Measurements from ENCODE around the gene ABCC12. TPM values are rescaled to one million over a fixed set of nuclear protein-coding genes. Genes with fewer than 3 reads are reported as not detected.
A peak's percentile ranks its signal among the peaks of the same experiment; 100 is the strongest.

Gene ABCC12
- polyA plus RNA-seq, 2 of the 4 experiments (the other 2 are of a cell fraction): 0.23 TPM; not detected in 1

- ChIA-PET POLR2A (no interaction called here), CTCF (interaction anchor here (0.8 to 1.6 kb wide), 7 partner anchors 7 to 55 kb away, joined by 3 to 5 read pairs (median 4); no protein-coding TSS in a partner anchor)
- 70% methylated on average over 9 of the region's 9 CpGs for WGBS (ENCODE audit: missing lambda C conversion rate)
- ATAC-seq (no peak), DNase-seq (ENCODE audit: low read depth in 1 of 2, low spot score in 1 of 2) (no peak), FAIRE-seq (no peak)
- no peaks in the 10 kb centered on the region for H3K4me1 ChIP-seq
- H3K4me2 ChIP-seq: no peak overlapping the region
- no peak overlapping the region for H3K27ac ChIP-seq
- no peaks in the 10 kb centered on the region for H3K9me3 ChIP-seq
- no peak overlapping the region for H3K4me3 ChIP-seq
- TF ChIP-seq EHF (CRISPR knock-in tag; IDR thresholded peaks at IDR 0.05): no peak
- no peak for TF ChIP-seq TP53 (CRISPR knock-in tag; IDR thresholded peaks at IDR 0.05)
- no peak for TF ChIP-seq ATOH8 (CRISPR knock-in tag; IDR thresholded peaks at IDR 0.05; ENCODE audit: low read depth)
- no peak for TF ChIP-seq ELK1 (IDR thresholded peaks at IDR 0.05; ENCODE audit: low read depth, low read length)
- no peak for TF ChIP-seq ESRRA (IDR thresholded peaks at IDR 0.05; ENCODE audit: borderline replicate concordance, low read length)
- TF ChIP-seq SMC3 (IDR thresholded peaks at IDR 0.05): no peak
- no peak for TF ChIP-seq ZNF302 (CRISPR knock-in tag; IDR thresholded peaks at IDR 0.05)
- TF ChIP-seq BCL3 (IDR thresholded peaks at IDR 0.05): no peak
- no peak for TF ChIP-seq HMGXB4 (CRISPR knock-in tag; IDR thresholded peaks at IDR 0.05; ENCODE audit: borderline replicate concordance)
- TF ChIP-seq CHD2 (IDR thresholded peaks at IDR 0.05; ENCODE audit: low read length, partially characterized antibody): no peak
- no peak for TF ChIP-seq KDM1A (IDR thresholded peaks at IDR 0.05; ENCODE audit: low read depth)
- no peak for TF ChIP-seq JUNB (IDR thresholded peaks at IDR 0.05)
- TF ChIP-seq USF2 (IDR thresholded peaks at IDR 0.05): no peak
- no peak for TF ChIP-seq CBX2 (IDR thresholded peaks at IDR 0.05; ENCODE audit: borderline replicate concordance, low read depth)
- no peak for TF ChIP-seq JUN (IDR thresholded peaks at IDR 0.05)
- no peak for TF ChIP-seq GATA3 (IDR thresholded peaks at IDR 0.05; ENCODE audit: borderline replicate concordance)
- no peak for TF ChIP-seq RNF2 (IDR thresholded peaks at IDR 0.05; ENCODE audit: borderline replicate concordance, low read depth)
- no peak for TF ChIP-seq MAX (IDR thresholded peaks at IDR 0.05)
These were observed 46.3 kb downstream of the ABCC12 start for GRCh38 chr16:48109475-48109874.

GRCh38 chr16:48106446-48106845 lies 49.3 kb downstream of the ABCC12 start:
- Histone ChIP-seq H3K4me1 (no peaks in the 10 kb centered on the region), H3K9me3 (no peaks in the 10 kb centered on the region), H3K4me3 (no peak overlapping the region), H3K4me2 (no peak overlapping the region), H3K27ac (peak overlapping the region in 1 of 2 experiments; percentile 31; a peak in 1 of 6 replicates)
- FAIRE-seq (no peak), DNase-seq (ENCODE audit: low read depth in 1 of 2, low spot score in 1 of 2) (no peak), ATAC-seq (no peak)
- no peak for TF ChIP-seq EHMT2 (IDR thresholded peaks at IDR 0.05; ENCODE audit: low read depth)
- TF ChIP-seq NFE2L2 (conservative IDR thresholded peaks at IDR 0.05; ENCODE audit: low read length): no peak
- no peak for TF ChIP-seq EHF (CRISPR knock-in tag; IDR thresholded peaks at IDR 0.05)
- no peak for TF ChIP-seq HOXB5 (CRISPR knock-in tag; IDR thresholded peaks at IDR 0.05)
- TF ChIP-seq JUN (IDR thresholded peaks at IDR 0.05): no peak
- TF ChIP-seq NPAS2 (CRISPR knock-in tag; IDR thresholded peaks at IDR 0.05; ENCODE audit: borderline replicate concordance): no peak
- no peak for TF ChIP-seq JUNB (IDR thresholded peaks at IDR 0.05)
- TF ChIP-seq NR3C1 (IDR thresholded peaks at IDR 0.05): no peak
- TF ChIP-seq ZFP36 (IDR thresholded peaks at IDR 0.05; ENCODE audit: borderline replicate concordance, partially characterized antibody): no peak
- no peak for TF ChIP-seq CHD2 (IDR thresholded peaks at IDR 0.05; ENCODE audit: low read length, partially characterized antibody)
- TF ChIP-seq RFX5 (IDR thresholded peaks at IDR 0.05): no peak
- no peak for TF ChIP-seq RCOR1 (IDR thresholded peaks at IDR 0.05; ENCODE audit: low read depth, low read length)
- no peak for TF ChIP-seq HEYL (CRISPR knock-in tag; IDR thresholded peaks at IDR 0.05)
- no peak for TF ChIP-seq KDM1A (IDR thresholded peaks at IDR 0.05; ENCODE audit: low read depth)
- TF ChIP-seq RARB (CRISPR knock-in tag; IDR thresholded peaks at IDR 0.05): no peak
- no peak for TF ChIP-seq HOXB13 (CRISPR knock-in tag; IDR thresholded peaks at IDR 0.05; ENCODE audit: low read depth)
- TF ChIP-seq TFCP2L1 (CRISPR knock-in tag; IDR thresholded peaks at IDR 0.05): no peak
- no peak for TF ChIP-seq USF2 (IDR thresholded peaks at IDR 0.05)
- POLR2A ChIA-PET: no interaction called here
- CTCF ChIA-PET: no interaction called here
- 51% methylated on average over 3 of the region's 3 CpGs for WGBS (ENCODE audit: missing lambda C conversion rate)

Measured in A549 (cell line).